Large intestine (tissue), 3 donors: Measurements from ENCODE around the gene COL1A2. TPM values are rescaled to one million over a fixed set of nuclear protein-coding genes. Genes with fewer than 3 reads are reported as not detected.
A peak's percentile ranks its signal among the peaks of the same experiment; 100 is the strongest.

Experiments
- DNase-seq, 2 donors: peaks; one replicate each; pipeline versions ENCODE4 v3.0.0 to v3.0.0-alpha.2; 2013
- H3K27ac ChIP-seq: one replicate; pipeline ENCODE4 v1.5.1; 2013; ENCODE audit warnings: low read length
- H3K27me3 ChIP-seq: 2 replicates; pipeline ENCODE4 v1.6.1; 2013; ENCODE audit warnings: low read length; ENCODE audit not compliant: control insufficient read depth, insufficient read depth
- H3K36me3 ChIP-seq: 2 replicates; pipeline ENCODE4 v1.6.1; 2013; ENCODE audit warnings: low read length; ENCODE audit not compliant: control insufficient read depth, insufficient read depth
- H3K4me1 ChIP-seq: one replicate; pipeline ENCODE4 v1.6.1; 2013; ENCODE audit warnings: low read length; ENCODE audit not compliant: control insufficient read depth, insufficient read depth
- H3K4me3 ChIP-seq: one replicate; pipeline ENCODE4 v1.5.1; 2013; ENCODE audit warnings: low read length
- H3K9me3 ChIP-seq: one replicate; pipeline ENCODE4 v1.6.1; 2013; ENCODE audit warnings: mild to moderate bottlenecking, low read depth, low read length, moderate library complexity; ENCODE audit not compliant: control insufficient read depth
- WGBS: methylation state at CpG from one replicate; pipeline ENCODE4 v1.1.5; 2013; ENCODE audit warnings: low lambda C conversion rate; ENCODE audit not compliant: insufficient coverage; 5-methylcytosine and 5-hydroxymethylcytosine counted together
- polyA plus RNA-seq: library from polyadenylated mRNA; unstranded; fragments of 120-200 nt; gene quantifications from one replicate; pipeline ENCODE4 v1.2.1, GENCODE V29; 2013

Gene COL1A2
- polyA plus RNA-seq, 1 donor: 532 TPM

DNA sequence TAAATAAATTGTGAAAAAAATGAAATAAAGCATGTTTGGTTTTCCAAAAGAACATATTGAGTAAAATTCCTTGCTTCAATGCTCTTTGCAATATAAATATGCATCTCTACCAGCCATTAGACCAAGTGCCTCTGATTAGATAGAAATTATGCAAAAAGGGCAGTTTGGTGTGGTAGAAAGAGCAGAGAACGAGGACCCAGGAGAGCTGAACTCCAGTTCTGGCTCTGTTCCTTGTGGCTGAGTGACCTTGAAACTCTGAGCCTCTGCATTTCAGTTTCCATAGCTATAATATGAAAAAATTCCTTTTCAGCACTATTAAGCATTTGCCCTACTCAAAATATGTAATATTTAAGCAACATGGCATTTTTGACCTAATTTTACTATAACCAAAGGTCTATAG lies 36.5 kb downstream of the COL1A2 start:
- WGBS: no CpG with 5 or more reads among the region's 1 CpG
- Histone ChIP-seq H3K4me1 (no peaks in the 10 kb centered on the region), H3K4me3 (no peak overlapping the region), H3K27me3 (no peaks in the 10 kb centered on the region), H3K27ac (no peak overlapping the region), H3K36me3 (peaks cover 8% of the 10 kb centered on the region), H3K9me3 (peaks cover 16% of the 10 kb centered on the region)
- DNase-seq: no peak

DNA sequence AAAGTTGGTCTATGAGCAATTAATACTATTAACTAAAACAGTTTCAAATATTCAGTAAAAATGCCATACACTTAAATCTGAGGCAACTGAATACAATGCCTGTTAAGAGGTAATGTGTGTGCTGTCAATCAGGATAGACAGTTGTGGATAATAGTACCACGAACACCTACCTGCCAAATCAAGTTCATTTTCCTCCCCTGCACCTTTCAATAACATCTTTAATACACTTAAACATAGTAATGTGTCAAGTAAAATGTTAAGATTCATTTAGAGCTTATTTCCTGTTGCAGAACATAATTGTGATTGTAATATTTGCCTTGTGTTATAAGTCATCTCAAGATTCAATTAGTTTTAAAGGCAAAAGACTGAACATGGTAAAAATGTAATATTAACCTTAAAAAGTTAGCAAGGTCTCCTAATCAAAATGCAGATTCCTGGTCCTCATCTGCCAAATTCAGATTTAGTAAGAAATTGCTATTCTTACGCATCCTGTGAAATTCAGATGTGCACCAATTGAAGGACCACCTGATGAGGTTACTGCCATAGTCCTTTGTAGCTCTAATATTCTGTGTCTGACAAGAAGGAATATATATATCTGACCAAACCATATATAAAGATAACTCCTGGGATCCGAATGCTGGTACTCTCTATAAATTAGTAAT lies 37.1 kb downstream of the COL1A2 start:
- Histone ChIP-seq H3K27me3 (no peaks in the 10 kb centered on the region), H3K27ac (no peak overlapping the region), H3K9me3 (peaks cover 16% of the 10 kb centered on the region), H3K36me3 (peaks cover 5% of the 10 kb centered on the region), H3K4me1 (no peaks in the 10 kb centered on the region), H3K4me3 (no peak overlapping the region)
- WGBS: 100% methylated on average over 2 of the region's 3 CpGs
- DNase-seq: no peak

DNA sequence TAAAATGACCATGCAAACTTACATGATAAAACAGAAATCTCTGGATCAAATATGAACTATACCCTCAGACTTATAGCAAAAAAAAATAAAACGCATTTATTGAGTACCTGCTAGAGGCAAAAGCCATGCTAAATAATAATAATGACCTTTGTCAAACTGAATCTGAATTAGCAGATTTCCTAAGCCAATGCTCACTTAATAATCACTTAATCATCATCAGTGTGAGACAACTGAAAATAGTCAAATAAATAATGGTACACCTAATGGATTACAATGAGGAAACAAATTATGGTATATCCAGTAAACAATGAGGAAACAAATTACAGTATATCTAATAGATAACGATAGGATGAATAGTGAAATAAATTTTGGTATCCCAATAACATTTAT lies 37.6 kb downstream of the COL1A2 start:
- H3K27ac ChIP-seq: no peak overlapping the region
- WGBS: 79% methylated on average over 2 of the region's 2 CpGs
- no peaks in the 10 kb centered on the region for H3K27me3 ChIP-seq
- H3K36me3 ChIP-seq: peaks cover under 1% of the 10 kb centered on the region
- DNase-seq: no peak
- no peaks in the 10 kb centered on the region for H3K4me1 ChIP-seq
- H3K4me3 ChIP-seq: no peak overlapping the region
- H3K9me3 ChIP-seq: peaks cover 16% of the 10 kb centered on the region

DNA sequence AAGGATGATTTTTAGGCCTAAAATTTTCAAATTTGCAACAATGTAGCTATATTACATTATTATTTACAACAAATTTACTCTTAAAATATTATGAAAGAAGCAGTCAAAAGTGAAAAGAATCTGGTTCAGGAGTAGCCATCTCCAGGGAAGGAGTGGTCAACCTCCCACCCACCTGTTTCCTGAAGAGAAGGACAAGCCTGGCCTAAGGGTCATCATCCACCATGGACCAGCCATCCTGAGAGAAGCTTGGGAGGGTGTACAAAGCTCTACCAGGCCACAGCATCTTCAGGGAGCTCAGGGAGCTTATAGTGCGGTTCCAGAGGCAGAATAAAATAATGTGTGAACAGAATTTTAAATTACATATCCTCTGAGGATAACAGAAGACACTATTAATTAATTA lies 38.1 kb downstream of the COL1A2 start:
- DNase-seq: no peak
- Histone ChIP-seq H3K4me3 (no peak overlapping the region), H3K4me1 (no peaks in the 10 kb centered on the region), H3K27ac (no peak overlapping the region), H3K9me3 (peaks cover 13% of the 10 kb centered on the region), H3K36me3 (no peaks in the 10 kb centered on the region), H3K27me3 (no peaks in the 10 kb centered on the region)
- no CpG with 5 or more reads among the region's 1 CpG for WGBS

DNA sequence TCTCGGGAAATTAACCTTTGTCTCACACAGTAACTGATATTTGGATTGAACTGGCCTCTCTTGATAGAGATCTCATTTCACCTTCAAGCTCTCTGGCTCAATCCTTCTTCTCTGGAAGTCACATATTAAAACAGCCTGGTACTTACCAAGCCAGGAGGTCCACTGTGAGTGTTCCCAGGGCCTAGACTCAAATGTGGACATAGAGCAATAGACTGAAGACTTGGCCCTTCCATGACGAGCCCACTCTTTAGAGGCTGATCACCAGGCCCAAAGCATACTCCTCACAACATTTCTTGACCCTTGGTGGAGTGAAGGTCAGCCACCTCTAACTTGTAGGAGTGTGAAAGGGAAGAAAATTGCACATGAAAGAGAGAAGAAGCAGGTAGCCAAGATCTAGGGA lies 38.5 kb downstream of the COL1A2 start:
- Histone ChIP-seq H3K4me1 (no peaks in the 10 kb centered on the region), H3K9me3 (peaks cover 13% of the 10 kb centered on the region), H3K36me3 (no peaks in the 10 kb centered on the region), H3K27ac (no peak overlapping the region), H3K27me3 (no peaks in the 10 kb centered on the region), H3K4me3 (no peak overlapping the region)
- no CpG with 5 or more reads among the region's 2 CpGs for WGBS
- no peak for DNase-seq

DNA sequence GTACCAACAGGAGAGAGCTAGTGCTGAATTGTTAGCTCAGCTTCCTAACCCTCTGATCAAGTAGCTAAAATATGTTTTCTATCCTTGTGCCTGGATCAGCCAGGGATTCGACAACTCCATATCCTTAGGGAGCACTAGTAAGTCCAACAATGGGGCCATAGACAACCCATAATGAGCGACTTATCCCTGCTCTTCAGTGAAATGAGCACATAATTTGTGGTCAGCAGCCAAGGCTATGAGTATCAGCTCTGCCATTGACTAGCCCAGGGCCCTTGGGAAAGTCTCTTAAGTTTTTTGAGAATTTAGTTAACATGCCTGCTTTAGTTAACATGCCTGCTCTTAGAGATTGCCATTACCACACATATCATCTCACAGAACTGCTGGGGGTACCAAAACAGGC lies 39.3 kb downstream of the COL1A2 start:
- H3K4me1 ChIP-seq: no peaks in the 10 kb centered on the region
- H3K27ac ChIP-seq: no peak overlapping the region
- WGBS: no CpG with 5 or more reads among the region's 2 CpGs
- no peak for DNase-seq
- H3K9me3 ChIP-seq: peaks cover 11% of the 10 kb centered on the region
- no peak overlapping the region for H3K4me3 ChIP-seq
- H3K27me3 ChIP-seq: no peaks in the 10 kb centered on the region
- H3K36me3 ChIP-seq: no peaks in the 10 kb centered on the region

DNA sequence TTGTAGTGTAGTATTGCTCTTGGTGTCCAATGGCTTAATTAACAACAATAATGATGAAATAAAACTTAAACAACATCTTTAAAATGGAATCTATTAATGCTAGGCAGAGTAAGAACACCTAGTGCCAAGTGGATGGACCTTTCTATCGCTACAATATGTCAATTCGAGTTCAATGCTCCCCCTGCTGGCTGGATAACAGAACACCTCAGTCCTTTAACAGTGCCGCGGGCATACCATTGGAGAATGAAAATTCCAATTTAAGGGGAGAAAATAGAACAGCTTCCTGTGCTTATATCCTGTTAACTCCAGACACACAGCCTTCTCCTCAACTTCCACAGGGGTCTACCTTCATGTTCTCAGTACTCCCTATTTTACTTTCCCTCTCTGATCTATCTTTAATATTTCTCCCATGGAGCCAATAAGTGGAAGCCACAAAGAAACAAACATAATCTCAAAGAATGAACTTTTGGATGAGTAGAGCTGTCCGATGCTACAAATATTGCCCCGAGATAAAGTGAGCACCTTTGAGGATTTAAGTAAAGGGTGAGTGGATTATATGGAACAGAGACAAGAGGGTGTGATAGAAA lies 41.4 kb downstream of the COL1A2 start:
- H3K36me3 ChIP-seq: no peaks in the 10 kb centered on the region
- DNase-seq: peak; percentile 42 to 53
- no peaks in the 10 kb centered on the region for H3K9me3 ChIP-seq
- no peak overlapping the region for H3K27ac ChIP-seq
- 0% methylated on average over 2 of the region's 6 CpGs for WGBS
- peaks cover 13% of the 10 kb centered on the region for H3K4me1 ChIP-seq
- no peaks in the 10 kb centered on the region for H3K27me3 ChIP-seq
- H3K4me3 ChIP-seq: no peak overlapping the region

DNA sequence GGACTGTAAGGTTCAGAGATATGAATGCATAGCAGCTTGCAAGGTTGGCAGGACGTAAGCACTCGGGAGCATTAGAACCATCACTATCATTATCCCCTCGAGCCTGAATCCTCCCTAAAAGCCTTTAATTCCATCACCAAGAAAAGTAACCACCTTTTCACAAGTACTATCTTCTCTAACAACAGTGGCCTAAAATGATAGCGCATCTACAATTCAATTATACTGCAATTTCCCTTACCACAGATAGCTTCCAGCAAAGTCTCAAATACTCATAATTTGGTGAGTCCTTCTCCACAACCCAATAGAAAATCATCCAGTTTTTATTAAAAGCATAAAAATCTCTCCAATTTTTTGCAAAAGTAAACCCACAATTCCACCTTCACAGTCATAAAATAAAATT lies 42.0 kb downstream of the COL1A2 start:
- no peaks in the 10 kb centered on the region for H3K9me3 ChIP-seq
- 100% methylated on average over 1 of the region's 4 CpGs for WGBS

DNA sequence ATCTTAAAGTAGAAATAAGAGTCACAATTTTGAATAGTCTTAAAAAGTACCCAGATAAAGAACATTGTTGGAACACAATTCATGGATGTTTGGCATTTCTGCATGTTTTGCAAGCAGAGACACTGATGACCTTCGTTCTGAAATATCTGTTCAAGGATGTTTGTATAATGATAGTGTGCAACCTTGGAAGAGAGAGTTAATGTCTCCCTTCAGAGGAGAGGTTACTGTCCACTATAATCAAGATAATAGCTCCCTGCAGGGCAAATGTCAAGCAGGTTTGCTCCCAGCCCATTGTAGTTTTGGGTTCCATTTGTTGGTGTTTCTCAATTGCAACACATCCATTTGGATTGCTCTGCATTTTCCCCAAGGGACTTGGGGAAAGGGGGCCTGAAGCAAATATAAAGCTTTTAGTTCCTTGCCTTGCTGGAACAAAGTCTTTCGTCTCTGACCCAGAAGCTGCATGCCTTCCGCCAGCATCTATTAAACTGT lies 45.2 kb downstream of the COL1A2 start:
- no peak for DNase-seq

More for the DNA sequence above, 42.0 kb downstream of the COL1A2 start:
- DNase-seq: no peak
- Histone ChIP-seq H3K4me3 (no peak overlapping the region), H3K27ac (no peak overlapping the region), H3K36me3 (no peaks in the 10 kb centered on the region), H3K27me3 (no peaks in the 10 kb centered on the region), H3K4me1 (peaks cover 16% of the 10 kb centered on the region)

DNA sequence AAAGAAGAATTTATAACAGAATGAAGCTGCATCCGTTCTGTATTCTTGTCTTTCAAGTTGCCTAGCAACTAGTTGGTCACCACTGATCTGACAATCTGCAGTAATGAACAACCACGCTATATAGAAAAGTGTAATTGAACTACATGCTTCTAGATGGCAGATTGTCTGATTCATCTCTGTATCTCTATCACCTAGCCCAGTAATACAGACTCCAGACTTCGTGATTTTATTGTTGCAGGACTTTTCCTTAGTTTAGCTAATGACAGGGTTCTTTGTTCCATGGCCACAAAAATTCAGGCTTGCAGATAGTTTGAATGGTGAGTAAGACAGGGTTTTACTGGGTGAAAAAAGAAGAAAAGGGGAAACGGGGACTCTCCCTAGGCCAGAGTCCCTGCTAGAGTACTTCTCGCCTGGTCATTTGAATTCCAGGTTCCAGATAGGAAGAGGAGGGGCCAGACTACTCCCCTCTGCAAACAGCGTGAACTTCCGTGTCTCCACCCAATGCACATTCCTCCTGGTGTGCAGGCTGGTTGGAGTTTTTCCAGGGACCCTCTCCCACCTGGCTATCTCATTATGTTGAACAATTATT lies 45.9 kb downstream of the COL1A2 start:
- Histone ChIP-seq H3K4me1 (peaks cover 16% of the 10 kb centered on the region), H3K27me3 (no peaks in the 10 kb centered on the region), H3K27ac (peak overlapping the region; percentile 66), H3K9me3 (no peaks in the 10 kb centered on the region), H3K36me3 (no peaks in the 10 kb centered on the region), H3K4me3 (no peak overlapping the region)
- peak; percentile 62 to 87 for DNase-seq
- WGBS: no CpG with 5 or more reads among the region's 7 CpGs

More for the DNA sequence above, 45.2 kb downstream of the COL1A2 start:
- no peak overlapping the region for H3K4me3 ChIP-seq
- H3K27ac ChIP-seq: peak overlapping the region; percentile 66
- no peaks in the 10 kb centered on the region for H3K9me3 ChIP-seq
- no CpG with 5 or more reads among the region's 3 CpGs for WGBS
- H3K36me3 ChIP-seq: no peaks in the 10 kb centered on the region
- H3K27me3 ChIP-seq: no peaks in the 10 kb centered on the region
- peaks cover 16% of the 10 kb centered on the region for H3K4me1 ChIP-seq
